Cardiac muscle cell (in vitro differentiated cells and primary cell): Measurements from ENCODE around the gene SOWAHC. TPM values are rescaled to one million over a fixed set of nuclear protein-coding genes. Genes with fewer than 3 reads are reported as not detected.
A peak's percentile ranks its signal among the peaks of the same experiment; 100 is the strongest.
"Not testable (repeated sequence)": the region's sequence is repeated elsewhere in the genome, so short reads cannot be mapped to it uniquely, and the experiment has no call there.

Experiments used
- DNase-seq, 2 donors: peaks; one replicate each; pipeline versions ENCODE4 v3.0.0 to v3.0.0-alpha.2; 2010 to 2017; ENCODE audit warnings: low read depth in 1 of 2, low spot score in 1 of 2
- H3K27ac ChIP-seq: fragments of 200-600 bp; sonication (generic); 2 replicates; pipeline ENCODE4 v1.5.1; 2016
- H3K27me3 ChIP-seq: fragments of 200-600 bp; sonication (generic); 2 replicates; pipeline ENCODE4 v1.6.0; 2016; ENCODE audit warnings: control low read depth
- H3K36me3 ChIP-seq: fragments of 200-600 bp; sonication (generic); 2 replicates; pipeline ENCODE4 v1.5.1; 2016; ENCODE audit warnings: control low read depth
- H3K4me1 ChIP-seq: fragments of 200-600 bp; sonication (generic); 2 replicates; pipeline ENCODE4 v1.8.1; 2017; ENCODE audit warnings: low read depth, mild to moderate bottlenecking, mixed run types
- H3K4me3 ChIP-seq: fragments of 200-600 bp; sonication (generic); 2 replicates; pipeline ENCODE4 v1.5.1; 2016; ENCODE audit warnings: mild to moderate bottlenecking
- H3K9me3 ChIP-seq: fragments of 200-600 bp; sonication (generic); 2 replicates; pipeline ENCODE4 v1.5.1; 2017; ENCODE audit warnings: low read depth, mild to moderate bottlenecking, control low read depth
- CTCF ChIP-seq: IDR thresholded peaks from 2 replicates; pipeline ENCODE4 v1.5.1; 2012; ENCODE audit warnings: low read depth, mild to moderate bottlenecking, low read length
- polyA plus RNA-seq: library from polyadenylated mRNA; unstranded; fragments of >200 nt; fragmentation: Nextera tagmentation; extraction: Ambion mirVana; gene quantifications from 2 replicates; pipeline ENCODE4 v1.2.1, GENCODE V29; 2016
- total RNA-seq: library from RNA; depleted of rRNA; stranded (reverse); fragments of >200 nt; gene quantifications from 2 replicates; pipeline ENCODE4 v1.2.3, GENCODE V29; 2016

SOWAHC gene, protein sequence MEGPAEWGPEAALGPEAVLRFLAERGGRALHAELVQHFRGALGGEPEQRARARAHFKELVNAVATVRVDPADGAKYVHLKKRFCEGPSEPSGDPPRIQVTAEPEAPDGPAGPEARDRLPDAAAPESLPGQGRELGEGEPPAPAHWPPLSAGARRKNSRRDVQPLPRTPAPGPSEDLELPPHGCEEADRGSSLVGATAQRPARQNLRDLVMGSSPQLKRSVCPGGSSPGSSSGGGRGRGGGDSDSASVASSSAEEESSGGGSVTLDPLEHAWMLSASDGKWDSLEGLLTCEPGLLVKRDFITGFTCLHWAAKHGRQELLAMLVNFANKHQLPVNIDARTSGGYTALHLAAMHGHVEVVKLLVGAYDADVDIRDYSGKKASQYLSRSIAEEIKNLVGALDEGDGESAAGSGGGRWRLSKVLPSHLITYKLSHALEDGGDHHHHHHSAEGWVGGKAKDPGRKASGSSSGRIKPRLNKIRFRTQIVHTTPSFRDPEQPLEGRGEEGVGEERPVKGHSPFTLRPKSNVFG
- 11.7 and 13.0 TPM in 2 replicates for total RNA-seq
- 8.5 and 13.4 TPM in 2 replicates for polyA plus RNA-seq

DNA sequence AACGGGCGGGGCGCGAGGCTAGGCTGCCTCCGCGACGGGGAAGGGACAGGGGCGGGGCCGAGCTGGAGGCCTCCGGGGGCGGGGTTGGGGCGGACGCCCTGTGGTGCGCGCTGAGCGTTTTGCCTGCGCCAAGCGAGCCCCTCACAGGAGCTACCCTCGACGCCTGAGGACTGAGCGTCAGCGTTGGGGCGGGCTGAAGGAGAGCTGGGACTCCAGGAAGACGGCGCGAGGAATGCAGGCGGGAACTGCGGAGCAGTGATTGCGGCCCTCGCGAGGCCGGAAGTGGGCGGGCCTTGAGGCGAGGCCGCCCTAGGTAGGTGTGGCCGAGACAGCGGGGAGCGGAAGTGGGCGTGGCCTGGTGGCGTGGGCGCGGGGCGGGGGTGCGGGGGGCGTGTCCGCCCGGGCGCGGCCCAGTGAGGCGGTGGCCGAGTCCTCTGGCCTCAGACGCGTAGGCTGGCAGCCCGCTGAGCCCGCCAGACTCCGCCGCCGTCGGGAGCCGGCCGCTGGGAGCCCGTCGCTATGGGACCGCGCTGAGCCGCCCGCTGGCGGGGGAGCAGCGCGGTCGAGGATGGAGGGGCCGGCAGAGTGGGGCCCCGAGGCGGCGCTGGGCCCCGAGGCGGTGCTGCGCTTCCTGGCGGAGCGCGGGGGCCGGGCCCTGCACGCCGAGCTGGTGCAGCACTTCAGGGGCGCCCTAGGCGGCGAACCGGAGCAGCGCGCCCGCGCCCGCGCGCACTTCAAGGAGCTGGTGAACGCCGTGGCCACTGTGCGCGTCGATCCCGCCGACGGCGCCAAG is at the start of gene SOWAHC, which contains the start of gene SEPTIN10:
SOWAHC (plus strand) TSS at position 443 of the 793 bp plus-strand sequence; CDS start at position 569, 126 bp downstream.
SEPTIN10 (minus strand) TSS at position 45 of the 793 bp plus-strand sequence. CDS start 139 bp downstream, outside the sequence.
- DNase-seq = peak; percentile 99 to 100
- no peak for TF ChIP-seq CTCF
- Histone ChIP-seq H3K27ac (peak within 1 kb of the TSS; percentile 99), H3K36me3 (no peaks in the 10 kb centered on the region), H3K4me3 (peak within 1 kb of the TSS; percentile 98), H3K9me3 (no peaks in the 10 kb centered on the region), H3K27me3 (peaks cover 9% of the 10 kb centered on the region), H3K4me1 (peaks cover 13% of the 10 kb centered on the region)

GRCh38 chr2:109575373-109575772 is 38.8 kb upstream of the SOWAHC start:
- H3K36me3 ChIP-seq = no peaks in the 10 kb centered on the region
- no peaks in the 10 kb centered on the region for H3K27me3 ChIP-seq
- H3K4me3 ChIP-seq = no peak overlapping the region
- H3K27ac ChIP-seq = no peak overlapping the region
- DNase-seq = no peak
- H3K9me3 ChIP-seq = no peaks in the 10 kb centered on the region
- no peak for TF ChIP-seq CTCF
- no peaks in the 10 kb centered on the region for H3K4me1 ChIP-seq

GRCh38 chr2:109577630-109578029 is 36.5 kb upstream of the SOWAHC start:
- H3K27me3 ChIP-seq, H3K27ac ChIP-seq, H3K4me3 ChIP-seq, DNase-seq, H3K36me3 ChIP-seq, H3K4me1 ChIP-seq, H3K9me3 ChIP-seq: not testable (repeated sequence)

GRCh38 chr2:109582928-109583895 is 31.0 kb upstream of the SOWAHC start:
- Histone ChIP-seq H3K4me3 (no peak overlapping the region), H3K36me3 (peaks cover 5% of the 10 kb centered on the region), H3K9me3 (no peaks in the 10 kb centered on the region), H3K27me3 (no peaks in the 10 kb centered on the region), H3K4me1 (no peaks in the 10 kb centered on the region), H3K27ac (no peak overlapping the region)
- TF ChIP-seq CTCF = peak; percentile 36
- DNase-seq = peak in 1 of 2 donors; percentile 71

DNA sequence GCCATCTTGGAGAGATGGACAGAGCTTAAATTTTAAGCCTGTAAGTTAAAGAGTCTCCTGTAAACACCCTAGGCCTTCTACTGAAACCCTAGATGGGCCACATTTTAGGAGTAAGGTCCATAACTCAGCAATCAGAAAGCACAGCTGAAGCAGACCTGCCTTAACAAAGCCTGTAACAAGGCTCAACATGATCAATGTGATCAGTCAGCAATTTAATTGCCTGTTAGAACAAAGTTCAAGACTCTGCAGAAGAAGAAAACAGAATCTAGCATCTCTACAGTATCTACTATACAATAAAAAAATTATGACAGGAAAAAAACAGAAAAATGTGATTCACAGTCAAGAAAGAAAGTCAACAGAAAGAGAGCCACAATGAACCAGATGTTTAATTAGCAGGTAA is 27.5 kb upstream of the SOWAHC start:
- H3K36me3 ChIP-seq = peaks cover 5% of the 10 kb centered on the region
- no peak for DNase-seq
- no peak for TF ChIP-seq CTCF
- H3K4me1 ChIP-seq = no peaks in the 10 kb centered on the region
- H3K9me3 ChIP-seq = no peaks in the 10 kb centered on the region
- no peak overlapping the region for H3K27ac ChIP-seq
- H3K27me3 ChIP-seq = no peaks in the 10 kb centered on the region
- H3K4me3 ChIP-seq = no peak overlapping the region
